ENCODE data around the gene NHLRC4.

DNA sequence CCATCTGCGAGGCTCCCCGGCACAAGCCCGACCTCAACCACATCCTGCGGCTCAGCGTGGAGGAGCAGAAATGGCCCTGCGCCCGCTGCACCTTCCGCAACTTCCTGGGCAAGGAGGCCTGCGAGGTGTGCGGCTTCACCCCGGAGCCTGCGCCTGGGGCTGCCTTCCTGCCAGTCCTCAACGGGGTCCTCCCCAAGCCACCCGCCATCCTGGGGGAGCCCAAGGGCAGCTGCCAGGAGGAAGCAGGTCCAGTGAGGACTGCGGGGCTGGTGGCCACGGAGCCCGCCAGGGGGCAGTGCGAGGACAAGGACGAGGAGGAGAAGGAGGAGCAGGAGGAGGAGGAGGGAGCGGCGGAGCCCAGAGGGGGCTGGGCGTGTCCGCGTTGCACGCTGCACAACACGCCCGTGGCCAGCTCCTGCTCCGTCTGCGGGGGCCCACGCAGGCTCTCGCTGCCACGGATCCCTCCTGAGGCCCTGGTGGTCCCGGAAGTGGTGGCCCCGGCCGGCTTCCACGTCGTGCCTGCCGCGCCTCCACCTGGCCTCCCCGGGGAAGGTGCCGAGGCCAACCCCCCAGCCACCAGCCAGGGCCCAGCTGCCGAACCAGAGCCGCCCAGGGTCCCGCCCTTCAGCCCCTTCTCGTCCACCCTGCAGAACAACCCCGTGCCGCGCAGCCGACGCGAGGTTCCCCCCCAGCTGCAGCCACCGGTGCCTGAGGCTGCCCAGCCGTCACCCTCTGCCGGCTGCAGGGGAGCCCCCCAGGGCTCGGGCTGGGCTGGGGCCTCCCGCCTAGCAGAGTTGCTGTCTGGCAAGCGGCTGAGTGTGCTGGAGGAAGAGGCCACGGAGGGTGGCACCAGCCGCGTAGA, 19.7 kb upstream of the NHLRC4 start:
- TF ChIP-seq ZNF274 (IDR thresholded peaks at IDR 0.05; ENCODE audit: low read depth, low read length) (no peak), SUZ12 (IDR thresholded peaks at IDR 0.05; ENCODE audit: extremely low read depth, insufficient read depth, insufficient read length) (no peak), YY1 (IDR thresholded peaks at IDR 0.05; ENCODE audit: insufficient read depth, insufficient read length) (no peak)
